K562 (cell line): ENCODE data around the gene FASTK. TPM values are rescaled to one million over a fixed set of nuclear protein-coding genes. Genes with fewer than 3 reads are reported as not detected.

Experiments
- ATF2 ChIP-seq: sonication (generic); formaldehyde crosslinking; IDR thresholded peaks from 2 replicates; pipeline ENCODE4 v1.8.1; 2022; ENCODE audit warnings: missing genetic modification reagents
- CUX1 ChIP-seq: fragments of 200-800 bp; sonication (Bioruptor generic); IDR thresholded peaks from 2 replicates; pipeline ENCODE4 v1.6.1; 2016; ENCODE audit warnings: missing genetic modification characterization, missing compliant biosample characterization
- IFI16 ChIP-seq: fragments of 250-450 bp; sonication (Bioruptor Pico); IDR thresholded peaks from 2 replicates; pipeline ENCODE4 v2.1.2; 2022; ENCODE audit warnings: mild to moderate bottlenecking, inconsistent platforms
- IRF1 ChIP-seq: sonication (generic); formaldehyde crosslinking; IDR thresholded peaks from 2 replicates; pipeline ENCODE4 v1.8.0; 2022; ENCODE audit warnings: missing genetic modification reagents, mild to moderate bottlenecking, borderline replicate concordance
- MCM5 ChIP-seq: fragments of 450-650 bp; IDR thresholded peaks from 2 replicates; pipeline ENCODE4 v1.6.1; 2016; ENCODE audit warnings: low read depth
- MITF ChIP-seq: IDR thresholded peaks from 2 replicates; pipeline ENCODE4 v1.6.1; 2014; ENCODE audit warnings: antibody characterized with exemption
- PATZ1 ChIP-seq: fragments of 250-450 bp; sonication (Bioruptor Pico); IDR thresholded peaks from 2 replicates; pipeline ENCODE4 v1.5.0; 2020; ENCODE audit warnings: mild to moderate bottlenecking, borderline replicate concordance
- PCBP2 ChIP-seq: fragments of 200-400 bp; formaldehyde crosslinking; IDR thresholded peaks from 2 replicates; pipeline ENCODE4 v1.6.1; 2018; ENCODE audit warnings: low read length, low read depth, mild to moderate bottlenecking, moderate library complexity; ENCODE audit not compliant: poor library complexity, severe bottlenecking
- POLR2A ChIP-seq: fragments of 450-650 bp; conservative IDR thresholded peaks from 2 replicates; pipeline ENCODE4 v1.6.1; 2016
- RBM34 ChIP-seq: fragments of 200-400 bp; formaldehyde crosslinking; IDR thresholded peaks from 2 replicates; pipeline ENCODE4 v1.6.1; 2018; ENCODE audit warnings: low read length, borderline replicate concordance; ENCODE audit not compliant: insufficient read depth
- SP1 ChIP-seq: sonication (generic); formaldehyde crosslinking; IDR thresholded peaks from 2 replicates; pipeline ENCODE4 v1.8.1; 2022; ENCODE audit warnings: mild to moderate bottlenecking, missing genetic modification reagents
- THAP7 ChIP-seq: fragments of 250-450 bp; sonication (Bioruptor Pico); IDR thresholded peaks from 2 replicates; pipeline ENCODE4 v1.5.0; 2021
- ZKSCAN8 ChIP-seq: fragments of 200-800 bp; sonication (Bioruptor generic); IDR thresholded peaks from 2 replicates; pipeline ENCODE4 v1.6.1; 2016; ENCODE audit warnings: missing genetic modification characterization, missing compliant biosample characterization
- ZNF239 ChIP-seq: fragments of 250-450 bp; sonication (Bioruptor Pico); IDR thresholded peaks from 2 replicates; pipeline ENCODE4 v1.4.0; 2020; ENCODE audit warnings: mild to moderate bottlenecking
- ZNF445 ChIP-seq: fragments of 250-450 bp; sonication (Bioruptor Pico); IDR thresholded peaks from 2 replicates; pipeline ENCODE4 v1.4.0; 2020; ENCODE audit warnings: low read depth, mild to moderate bottlenecking, moderate library complexity
- polyA plus RNA-seq, 8 experiments: library from polyadenylated mRNA; depleted of rRNA in 4 of 8; stranded (reverse) in 5 of 8; unstranded in 3 of 8; fragments of >200 nt; fragmentation: Nextera tagmentation in 2 of 8; fragmentation: Illumina TruSeq in 1 of 8; extraction: Ambion mirVana in 2 of 8; extraction: Trizol in 1 of 8; gene quantifications; 2 replicates each; pipeline versions ENCODE4 v1.2.1 to v1.2.3, GENCODE V29; 2011 to 2014; ENCODE audit warnings: inconsistent platforms in 1 of 8, missing spikeins in 1 of 8
- total RNA-seq, 7 experiments: library from RNA; depleted of rRNA in 6 of 7; stranded (reverse); fragments of >200 nt in 6 of 7; fragmentation: Illumina TruSeq in 2 of 7; extraction: Trizol in 2 of 7; gene quantifications; 2 replicates each; pipeline versions ENCODE4 v1.2.1 to v1.2.3, GENCODE V29; 2011 to 2021; ENCODE audit warnings: low replicate concordance in 1 of 7

The FASTK gene
- total and polyA plus RNA-seq, 9 of the 15 experiments (the other 6 are each of a cell fraction or from before 2014, with no cell fraction given): 0.51 to 150 (median 48.2) TPM

- TF ChIP-seq CUX1 (CRISPR knock-in tag) (no peak), SP1 (CRISPR knock-in tag) (peak; percentile 80), RBM34 (no peak), POLR2A (peak; percentile 97), IFI16 (CRISPR knock-in tag) (no peak), ZKSCAN8 (CRISPR knock-in tag) (no peak), PATZ1 (CRISPR knock-in tag) (no peak), ATF2 (CRISPR knock-in tag) (no peak), MCM5 (no peak), IRF1 (CRISPR knock-in tag) (no peak), ZNF445 (CRISPR knock-in tag) (no peak), PCBP2 (no peak), ZNF239 (CRISPR knock-in tag) (no peak), THAP7 (CRISPR knock-in tag) (no peak), MITF (peak; percentile 20; the same call in 1 of the 2 replicates)
Observed at GRCh38 chr7:151085691-151086620, 5.3 kb upstream of the FASTK start, which contains the start of gene AGAP3 (continued).
